Activated naive CD8-positive, alpha-beta T cell treated with anti-CD3 and anti-CD28 coated beads, Interleukin-2, amount 10 ng/mL, durations not matched to agents 7 days and 5 days (primary cell): ENCODE measurements around the gene ANKS1B. TPM values are rescaled to one million over a fixed set of nuclear protein-coding genes. Genes with fewer than 3 reads are reported as not detected.

Source experiments
- ATAC-seq: fragments of 150-1000 bp; cut with Tn5 transposase; one replicate; pipeline ENCODE4 v1.10.0; 2021; ENCODE audit warnings: low read depth, moderate library complexity
- POLR2A ChIA-PET: fragments of 350-600 bp; sonication (Branson Sonifier 250); formaldehyde crosslinking; loops from one replicate; lab custom pipeline; 2021; ENCODE audit warnings: antibody characterized with exemption; lab: Charles Lee
- DNase-seq: peaks from one replicate; pipeline ENCODE4 v3.0.0; 2021
- H3K27ac Mint-ChIP-seq: one replicate; pipeline ENCODE4 v1.8.0; 2022; ENCODE audit warnings: mild to moderate bottlenecking, mixed read lengths
- H3K27me3 Mint-ChIP-seq: one replicate; pipeline ENCODE4 v1.8.0; 2022; ENCODE audit warnings: mild to moderate bottlenecking, moderate library complexity, mixed read lengths
- H3K36me3 Mint-ChIP-seq: one replicate; pipeline ENCODE4 v1.8.0; 2021; ENCODE audit warnings: mild to moderate bottlenecking, mixed read lengths
- H3K4me1 Mint-ChIP-seq: one replicate; pipeline ENCODE4 v1.8.0; 2021; ENCODE audit warnings: mixed read lengths
- H3K4me3 Mint-ChIP-seq: one replicate; pipeline ENCODE4 v1.8.0; 2022; ENCODE audit warnings: mild to moderate bottlenecking, moderate library complexity, mixed read lengths
- H3K9me3 Mint-ChIP-seq: one replicate; pipeline ENCODE4 v1.8.0; 2021; ENCODE audit warnings: mixed read lengths
- total RNA-seq, 2 experiments: library from RNA; stranded (reverse); gene quantifications; one replicate each; pipeline ENCODE4 v1.2.3, GENCODE V29; 2021

The ANKS1B gene
- total RNA-seq, 2 experiments from 2014 or later, result not detected

DNA sequence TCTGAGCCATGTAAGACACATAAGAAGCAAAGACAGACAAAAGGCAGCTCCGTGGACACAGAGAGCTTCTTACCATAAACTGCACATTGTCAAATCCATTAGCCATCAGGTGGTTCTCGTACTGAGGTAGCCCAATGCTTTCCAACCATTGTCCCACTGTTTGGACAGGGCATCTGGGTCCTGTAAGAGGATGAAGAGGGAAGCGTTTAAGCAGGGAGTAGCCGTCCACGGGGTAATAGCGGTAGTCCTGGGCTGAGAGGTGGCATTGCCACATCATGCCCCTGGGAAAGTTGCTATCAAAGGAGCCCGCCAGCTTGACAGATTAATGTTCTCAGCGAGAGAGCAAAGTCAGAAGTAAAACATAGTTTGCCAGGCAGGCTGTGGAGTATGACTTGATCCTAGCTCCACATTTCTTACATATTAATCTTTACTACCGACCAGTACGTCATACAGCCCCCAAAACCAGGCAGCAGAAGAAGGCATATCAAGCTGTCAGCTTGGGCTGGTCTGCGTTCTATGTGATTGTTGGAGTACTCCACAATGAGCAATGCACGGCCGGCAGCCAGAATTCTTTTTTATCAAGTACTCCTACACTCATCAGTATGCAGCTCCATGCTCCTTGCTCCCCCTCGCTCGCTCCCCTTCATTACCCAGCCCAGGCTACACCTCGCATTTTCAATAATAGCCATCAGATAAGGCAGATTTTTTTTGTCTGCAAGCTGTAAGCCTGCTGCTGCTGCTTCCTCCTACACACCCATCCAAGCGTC, 830.3 kb downstream of the ANKS1B start:
- H3K36me3 Mint-ChIP-seq, result no peaks in the 10 kb centered on the region
- H3K27ac Mint-ChIP-seq, result no peak overlapping the region
- POLR2A ChIA-PET, result no interaction called here
- H3K4me1 Mint-ChIP-seq, result no peaks in the 10 kb centered on the region
- no peak overlapping the region for H3K4me3 Mint-ChIP-seq
- no peak for ATAC-seq
- peaks cover 1% of the 10 kb centered on the region for H3K9me3 Mint-ChIP-seq
- H3K27me3 Mint-ChIP-seq, result peaks cover 2% of the 10 kb centered on the region
- DNase-seq, result no peak

DNA sequence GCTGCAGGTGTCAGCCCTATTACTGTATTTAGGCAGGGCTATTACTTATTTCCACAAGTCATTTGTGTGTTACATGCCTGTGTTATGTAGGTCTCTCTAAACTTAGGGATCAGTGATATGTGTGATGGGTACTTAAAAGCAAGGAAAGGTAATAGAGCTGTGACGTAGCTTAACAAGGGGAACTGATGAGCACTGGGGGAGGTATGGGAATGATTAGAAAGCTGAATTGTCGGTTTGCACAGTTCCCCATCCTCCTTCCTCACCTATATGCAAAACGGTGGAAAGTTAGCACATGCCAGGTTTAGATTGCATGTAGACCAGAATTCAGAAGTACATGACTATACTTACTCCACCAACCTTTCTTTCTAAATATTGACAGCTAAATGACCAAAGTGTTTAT, 831.4 kb downstream of the ANKS1B start:
- H3K36me3 Mint-ChIP-seq, result no peaks in the 10 kb centered on the region
- H3K27ac Mint-ChIP-seq, result no peak overlapping the region
- no peak overlapping the region for H3K4me3 Mint-ChIP-seq
- POLR2A ChIA-PET, result no interaction called here
- no peaks in the 10 kb centered on the region for H3K4me1 Mint-ChIP-seq
- peaks cover 2% of the 10 kb centered on the region for H3K27me3 Mint-ChIP-seq
- DNase-seq, result no peak
- H3K9me3 Mint-ChIP-seq, result no peaks in the 10 kb centered on the region
- no peak for ATAC-seq

DNA sequence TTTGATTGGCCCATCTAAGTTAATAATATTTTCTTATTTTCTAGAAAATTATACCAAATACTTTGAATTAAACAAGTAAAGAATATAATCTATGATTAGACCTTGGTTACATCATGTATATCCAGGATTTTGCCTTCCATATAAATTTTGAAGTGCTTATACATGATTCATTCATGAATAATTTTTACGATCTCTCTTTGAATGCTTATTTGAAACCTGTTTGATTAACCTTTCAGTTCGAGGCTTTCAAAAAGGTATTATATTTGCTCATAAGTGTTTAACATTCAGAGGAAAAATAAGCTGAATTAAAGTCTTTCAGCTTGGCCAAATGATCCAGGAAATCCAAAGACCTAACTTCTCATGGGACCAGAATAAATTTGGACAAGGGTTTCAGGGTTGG, 832.4 kb downstream of the ANKS1B start:
- no peak overlapping the region for H3K27ac Mint-ChIP-seq
- H3K4me1 Mint-ChIP-seq, result no peaks in the 10 kb centered on the region
- DNase-seq (no peak), ATAC-seq (no peak)
- no peaks in the 10 kb centered on the region for H3K9me3 Mint-ChIP-seq
- POLR2A ChIA-PET, result no interaction called here
- no peaks in the 10 kb centered on the region for H3K36me3 Mint-ChIP-seq
- peaks cover 2% of the 10 kb centered on the region for H3K27me3 Mint-ChIP-seq
- no peak overlapping the region for H3K4me3 Mint-ChIP-seq

DNA sequence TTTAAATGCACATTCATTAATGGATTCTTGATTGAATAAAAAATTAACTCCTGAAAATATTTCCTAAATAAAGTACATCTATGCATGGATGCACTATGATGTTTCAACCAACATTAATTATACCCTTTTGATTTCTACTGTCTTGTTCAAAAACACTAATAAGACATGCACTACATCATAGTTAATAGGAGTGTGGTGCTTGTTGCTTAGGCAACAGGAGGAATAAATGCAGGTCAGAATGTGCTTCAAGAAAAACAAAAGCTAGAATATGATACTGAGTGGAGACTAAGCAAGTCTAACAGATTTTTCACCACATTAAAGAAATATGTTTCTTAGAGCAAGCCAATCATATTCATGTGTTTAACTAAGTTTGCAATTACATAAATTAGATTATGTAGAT, 833.0 kb downstream of the ANKS1B start:
- no peak overlapping the region for H3K27ac Mint-ChIP-seq
- H3K9me3 Mint-ChIP-seq, result no peaks in the 10 kb centered on the region
- no peaks in the 10 kb centered on the region for H3K36me3 Mint-ChIP-seq
- POLR2A ChIA-PET, result no interaction called here
- H3K27me3 Mint-ChIP-seq, result peaks cover 2% of the 10 kb centered on the region
- no peaks in the 10 kb centered on the region for H3K4me1 Mint-ChIP-seq
- H3K4me3 Mint-ChIP-seq, result no peak overlapping the region
- ATAC-seq, result no peak
- no peak for DNase-seq

DNA sequence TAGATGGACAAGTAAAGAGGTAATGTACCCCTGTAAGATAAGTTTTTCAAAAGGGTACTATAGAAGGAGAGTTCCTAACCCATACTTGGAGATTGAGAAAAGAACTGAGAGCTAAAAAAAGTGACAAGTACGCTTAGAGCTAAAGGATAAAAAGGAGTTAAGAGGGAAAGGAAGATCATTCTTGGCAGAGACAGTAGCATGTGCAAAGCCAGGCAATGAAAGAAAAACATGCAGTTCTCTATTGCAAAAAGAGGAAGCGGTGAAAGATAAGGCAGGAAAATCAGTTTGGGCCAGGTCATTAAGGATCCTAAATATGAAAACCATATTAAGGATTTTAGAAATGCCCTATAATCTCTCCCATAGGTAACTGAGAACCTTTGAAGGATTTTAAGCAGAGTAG, 837.6 kb downstream of the ANKS1B start:
- no peak overlapping the region for H3K27ac Mint-ChIP-seq
- no peak for ATAC-seq
- no peak overlapping the region for H3K4me3 Mint-ChIP-seq
- H3K4me1 Mint-ChIP-seq, result no peaks in the 10 kb centered on the region
- no peaks in the 10 kb centered on the region for H3K27me3 Mint-ChIP-seq
- DNase-seq, result no peak
- peaks cover 5% of the 10 kb centered on the region for H3K9me3 Mint-ChIP-seq
- no peaks in the 10 kb centered on the region for H3K36me3 Mint-ChIP-seq
- POLR2A ChIA-PET, result no interaction called here

DNA sequence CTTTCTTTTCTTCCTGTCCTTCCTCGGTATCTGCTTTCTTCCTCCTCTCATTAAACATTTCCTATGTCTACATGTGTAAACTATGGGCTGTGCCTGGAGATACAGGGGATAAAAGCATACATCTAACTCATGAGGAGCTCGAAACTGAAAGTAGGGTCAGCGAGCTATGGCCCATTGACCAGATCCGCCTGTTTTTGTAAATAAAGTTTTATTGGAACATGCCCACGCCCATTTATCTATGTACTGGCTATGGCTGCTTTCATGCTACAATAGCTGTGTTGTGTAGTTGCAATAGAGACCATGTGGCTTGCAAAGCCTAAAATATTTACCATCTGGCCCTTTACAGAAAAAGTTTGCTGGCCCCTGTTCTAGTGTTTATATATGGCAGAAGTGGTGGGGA, 838.0 kb downstream of the ANKS1B start:
- no peak for DNase-seq
- Mint-ChIP-seq H3K4me1 (no peaks in the 10 kb centered on the region), H3K9me3 (peaks cover 5% of the 10 kb centered on the region), H3K4me3 (no peak overlapping the region), H3K27ac (no peak overlapping the region), H3K36me3 (no peaks in the 10 kb centered on the region), H3K27me3 (no peaks in the 10 kb centered on the region)
- POLR2A ChIA-PET, result no interaction called here
- ATAC-seq, result no peak

DNA sequence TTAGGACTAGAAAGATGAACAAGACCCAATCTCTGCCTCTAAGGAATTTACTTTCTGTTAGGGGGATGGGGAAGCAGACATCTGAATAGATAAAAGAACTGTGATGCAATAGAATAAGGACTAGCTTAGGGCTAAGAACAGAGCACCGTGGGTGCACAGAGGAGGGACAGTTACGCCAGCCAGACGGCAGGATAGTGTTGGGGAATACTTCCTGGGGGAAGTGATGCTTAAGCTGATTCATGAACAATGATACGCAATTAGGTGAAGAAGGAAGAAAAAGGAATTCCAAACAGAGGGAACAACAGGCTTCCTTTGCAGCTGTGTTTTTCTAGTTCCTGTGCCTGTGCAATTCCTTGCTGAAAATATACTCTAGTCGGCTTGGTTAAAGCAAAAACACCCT, 838.6 kb downstream of the ANKS1B start:
- H3K9me3 Mint-ChIP-seq, result peaks cover 5% of the 10 kb centered on the region
- H3K4me1 Mint-ChIP-seq, result no peaks in the 10 kb centered on the region
- no peaks in the 10 kb centered on the region for H3K36me3 Mint-ChIP-seq
- no peak for DNase-seq
- H3K27ac Mint-ChIP-seq, result no peak overlapping the region
- no peak for ATAC-seq
- no peak overlapping the region for H3K4me3 Mint-ChIP-seq
- H3K27me3 Mint-ChIP-seq, result no peaks in the 10 kb centered on the region
- POLR2A ChIA-PET, result no interaction called here

DNA sequence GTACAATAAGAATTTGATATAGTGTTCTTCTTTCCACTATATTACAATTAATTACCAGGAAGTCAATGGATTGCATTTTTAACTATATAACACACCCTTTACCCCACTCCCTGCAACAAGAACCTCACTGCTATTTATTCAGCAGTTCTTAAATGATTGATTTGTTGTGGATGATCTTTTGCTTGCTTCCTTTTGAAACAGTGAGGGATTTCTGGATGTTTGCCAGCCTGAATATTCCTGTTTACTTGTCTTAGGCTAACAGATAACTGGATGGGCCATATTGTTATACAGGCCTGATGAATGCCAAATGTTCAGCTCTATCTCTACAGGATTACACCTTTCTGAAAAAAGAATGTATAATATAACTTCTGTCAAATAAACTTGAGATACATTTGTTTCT, 842.1 kb downstream of the ANKS1B start:
- Mint-ChIP-seq H3K4me3 (no peak overlapping the region), H3K36me3 (no peaks in the 10 kb centered on the region), H3K4me1 (no peaks in the 10 kb centered on the region), H3K27ac (no peak overlapping the region), H3K27me3 (no peaks in the 10 kb centered on the region), H3K9me3 (peaks cover 7% of the 10 kb centered on the region)
- POLR2A ChIA-PET, result no interaction called here
- ATAC-seq (no peak), DNase-seq (no peak)

DNA sequence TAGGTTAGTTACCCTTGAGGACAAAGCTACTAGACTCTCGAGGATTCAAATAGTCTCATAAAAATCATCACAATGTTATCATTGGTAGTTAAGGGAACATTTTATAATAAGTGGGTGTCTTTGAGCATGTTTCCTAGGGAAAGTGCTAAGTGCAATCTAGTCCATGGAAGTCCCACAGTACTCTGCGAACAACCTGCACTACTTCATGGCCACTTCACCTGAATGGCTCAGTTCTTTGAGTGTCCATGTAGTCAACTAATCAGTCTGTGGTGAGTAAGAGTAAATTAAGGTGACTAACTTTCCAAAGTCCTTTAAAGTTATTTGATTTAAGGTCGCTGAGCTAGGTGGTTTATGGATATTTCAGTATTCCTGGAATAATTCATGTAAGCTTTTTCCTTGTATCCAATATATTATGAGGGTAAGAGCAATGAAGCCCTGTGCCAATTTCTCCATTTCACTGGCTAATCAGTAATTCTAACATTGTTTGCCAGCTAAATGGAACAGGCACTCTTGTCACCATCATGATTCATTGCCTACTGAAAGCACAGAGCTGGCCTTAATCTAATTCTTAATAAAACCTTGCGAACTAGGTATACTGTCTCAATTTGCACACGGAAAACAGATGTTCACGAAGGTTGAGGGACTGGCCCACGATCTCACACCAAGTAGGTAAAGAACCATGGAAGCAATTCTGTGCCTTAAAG, 844.6 kb downstream of the ANKS1B start:
- Mint-ChIP-seq H3K9me3 (peaks cover 7% of the 10 kb centered on the region), H3K27me3 (no peaks in the 10 kb centered on the region), H3K4me3 (no peak overlapping the region), H3K27ac (no peak overlapping the region), H3K4me1 (no peaks in the 10 kb centered on the region), H3K36me3 (no peaks in the 10 kb centered on the region)
- no peak for DNase-seq
- ATAC-seq, result no peak
- POLR2A ChIA-PET, result no interaction called here

DNA sequence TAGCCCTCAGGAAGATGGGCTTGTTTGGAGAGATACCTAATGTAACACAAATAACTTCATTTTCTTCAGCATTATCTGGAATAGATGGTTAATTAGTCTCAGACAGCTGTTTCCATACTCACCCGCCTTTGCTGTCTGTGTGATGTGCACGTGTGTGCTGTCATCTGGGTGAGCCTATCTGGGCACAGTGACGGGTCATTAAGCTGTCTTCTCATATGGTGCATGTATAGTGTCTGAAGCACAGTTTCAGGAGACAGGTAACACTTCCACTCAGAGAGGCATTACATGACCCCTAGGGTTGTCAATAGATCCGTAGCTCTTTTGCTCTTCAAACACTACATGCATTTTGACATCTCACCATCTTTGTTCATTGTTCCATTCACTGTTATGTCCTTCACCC, 846.3 kb downstream of the ANKS1B start:
- H3K9me3 Mint-ChIP-seq, result peaks cover 2% of the 10 kb centered on the region
- H3K36me3 Mint-ChIP-seq, result no peaks in the 10 kb centered on the region
- POLR2A ChIA-PET, result no interaction called here
- ATAC-seq (no peak), DNase-seq (no peak)
- no peak overlapping the region for H3K4me3 Mint-ChIP-seq
- no peak overlapping the region for H3K27ac Mint-ChIP-seq
- no peaks in the 10 kb centered on the region for H3K27me3 Mint-ChIP-seq
- H3K4me1 Mint-ChIP-seq, result no peaks in the 10 kb centered on the region

DNA sequence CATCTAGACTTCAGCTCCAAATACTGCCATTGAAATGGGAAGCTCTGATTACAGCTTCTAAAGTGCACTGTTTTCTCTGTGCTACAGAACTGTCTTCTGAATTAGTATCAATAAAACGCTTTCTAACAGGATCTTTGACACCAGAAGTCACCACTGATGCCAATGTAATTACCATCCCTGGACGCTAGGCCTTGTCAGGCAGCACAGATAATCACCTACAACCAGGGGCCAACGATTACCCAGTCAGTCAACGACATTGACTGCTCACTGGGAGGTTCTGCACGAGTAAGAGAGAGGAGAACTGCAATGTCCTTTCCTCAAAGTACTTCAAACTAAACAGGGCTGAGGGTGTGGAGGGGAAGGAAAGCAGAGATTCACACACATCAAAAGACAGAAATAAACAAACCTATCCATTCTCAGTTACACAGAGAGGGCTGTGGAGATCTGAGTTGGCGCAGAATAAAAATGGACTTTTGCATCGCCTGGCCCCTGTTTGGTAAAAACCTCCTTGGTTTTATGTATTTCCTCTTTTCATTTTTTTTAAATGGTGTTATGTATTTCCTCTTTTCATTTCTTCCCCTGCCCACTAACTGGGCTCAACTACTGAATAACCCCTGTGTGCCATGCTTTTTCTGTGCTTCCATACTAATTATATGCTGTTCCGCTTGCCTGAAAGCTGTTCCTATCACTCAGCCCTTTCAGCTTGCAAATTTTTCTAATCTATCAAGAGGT, 847.4 kb downstream of the ANKS1B start:
- H3K27ac Mint-ChIP-seq, result no peak overlapping the region
- no peaks in the 10 kb centered on the region for H3K27me3 Mint-ChIP-seq
- H3K4me1 Mint-ChIP-seq, result no peaks in the 10 kb centered on the region
- no peak overlapping the region for H3K4me3 Mint-ChIP-seq
- DNase-seq (no peak), ATAC-seq (no peak)
- no peaks in the 10 kb centered on the region for H3K36me3 Mint-ChIP-seq
- POLR2A ChIA-PET, result no interaction called here
- H3K9me3 Mint-ChIP-seq, result peaks cover 2% of the 10 kb centered on the region

DNA sequence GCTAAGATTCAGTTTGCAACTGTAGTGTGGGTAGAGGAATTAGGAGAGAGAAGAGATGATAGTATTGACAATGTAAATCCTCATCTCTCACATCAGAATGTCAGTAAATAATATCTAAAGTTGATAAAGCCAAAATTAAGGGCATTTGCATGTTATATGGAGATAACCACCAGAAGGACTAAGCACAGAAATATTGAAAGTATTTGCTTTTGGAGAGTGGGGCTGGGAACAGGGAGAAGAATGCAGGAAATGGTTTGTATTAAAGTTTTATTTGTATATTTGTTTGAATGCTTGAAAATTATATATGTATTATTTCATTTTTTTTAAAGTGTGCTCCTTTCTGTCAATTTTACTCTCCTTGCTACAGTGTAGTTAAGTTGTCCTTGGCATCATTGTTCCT, 848.2 kb downstream of the ANKS1B start:
- Mint-ChIP-seq H3K4me3 (no peak overlapping the region), H3K27ac (no peak overlapping the region), H3K27me3 (no peaks in the 10 kb centered on the region), H3K9me3 (peaks cover 2% of the 10 kb centered on the region), H3K4me1 (no peaks in the 10 kb centered on the region), H3K36me3 (no peaks in the 10 kb centered on the region)
- DNase-seq (no peak), ATAC-seq (no peak)
- POLR2A ChIA-PET, result no interaction called here

DNA sequence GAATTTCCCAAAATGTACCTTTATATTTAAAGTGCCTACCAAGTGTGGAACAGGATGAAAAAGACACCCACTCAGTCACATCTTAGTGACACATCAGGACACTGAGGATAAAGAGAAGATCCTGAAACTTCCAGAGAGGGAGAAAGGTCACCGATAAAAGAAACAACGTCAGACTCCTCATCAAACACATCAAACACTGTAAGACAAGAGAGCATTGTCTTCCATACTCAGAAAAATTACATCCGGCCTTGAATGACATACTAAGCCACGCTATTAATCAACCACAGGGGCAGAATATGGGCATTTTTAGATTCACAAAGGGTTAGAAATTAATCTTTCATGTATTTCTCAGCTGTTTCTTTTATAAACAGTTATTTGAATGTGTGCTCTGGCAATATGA, 849.4 kb downstream of the ANKS1B start:
- DNase-seq, result no peak
- H3K9me3 Mint-ChIP-seq, result no peaks in the 10 kb centered on the region
- no peaks in the 10 kb centered on the region for H3K27me3 Mint-ChIP-seq
- no peaks in the 10 kb centered on the region for H3K36me3 Mint-ChIP-seq
- no peak for ATAC-seq
- H3K4me1 Mint-ChIP-seq, result no peaks in the 10 kb centered on the region
- no peak overlapping the region for H3K4me3 Mint-ChIP-seq
- POLR2A ChIA-PET, result no interaction called here
- H3K27ac Mint-ChIP-seq, result no peak overlapping the region

DNA sequence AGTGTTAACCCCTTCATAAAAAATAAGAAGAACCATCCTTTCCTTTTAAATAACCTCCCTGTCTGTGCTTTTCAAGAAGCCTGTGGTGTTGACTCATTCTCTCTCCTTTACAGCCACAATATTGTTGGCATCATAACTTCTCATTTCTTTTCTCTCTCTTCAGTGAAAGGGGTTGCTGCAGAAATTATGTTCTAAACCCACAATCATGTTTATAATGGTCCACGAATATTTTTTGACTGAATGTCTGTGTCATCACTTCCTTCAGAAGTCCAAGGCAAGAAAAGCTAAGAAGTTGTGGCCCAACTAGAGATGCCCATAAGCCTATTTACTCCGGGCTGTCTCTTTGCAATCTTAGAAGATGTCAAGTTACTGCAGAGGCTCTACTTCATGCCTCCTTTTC, 851.3 kb downstream of the ANKS1B start:
- Mint-ChIP-seq H3K27ac (no peak overlapping the region), H3K4me1 (no peaks in the 10 kb centered on the region), H3K9me3 (no peaks in the 10 kb centered on the region), H3K4me3 (no peak overlapping the region), H3K36me3 (no peaks in the 10 kb centered on the region), H3K27me3 (no peaks in the 10 kb centered on the region)
- POLR2A ChIA-PET, result no interaction called here
- ATAC-seq (no peak), DNase-seq (no peak)
